Endothelial cell (in vitro differentiated cells): ENCODE results near the gene SEMA4D. TPM values are rescaled to one million over a fixed set of nuclear protein-coding genes. Genes with fewer than 3 reads are reported as not detected.

Experiments used
- DNase-seq: peaks from one replicate; pipeline ENCODE4 v3.0.0; 2021; ENCODE audit warnings: low spot score
- H3K27ac Mint-ChIP-seq: one replicate; pipeline ENCODE4 v1.8.0; 2021; ENCODE audit warnings: mixed read lengths, inconsistent platforms; ENCODE audit not compliant: unreplicated experiment
- H3K27me3 Mint-ChIP-seq: one replicate; pipeline ENCODE4 v1.8.0; 2021; ENCODE audit warnings: mild to moderate bottlenecking, moderate library complexity, mixed read lengths, inconsistent platforms; ENCODE audit not compliant: unreplicated experiment
- H3K36me3 Mint-ChIP-seq: one replicate; pipeline ENCODE4 v1.8.0; 2021; ENCODE audit warnings: mild to moderate bottlenecking, low read depth, mixed read lengths, inconsistent platforms; ENCODE audit not compliant: unreplicated experiment
- H3K4me1 Mint-ChIP-seq: one replicate; pipeline ENCODE4 v1.8.0; 2021; ENCODE audit warnings: mild to moderate bottlenecking, mixed read lengths, inconsistent platforms; ENCODE audit not compliant: unreplicated experiment
- H3K4me3 Mint-ChIP-seq: one replicate; pipeline ENCODE4 v1.8.0; 2021; ENCODE audit warnings: mild to moderate bottlenecking, mixed read lengths, inconsistent platforms; ENCODE audit not compliant: unreplicated experiment
- H3K9me3 Mint-ChIP-seq: one replicate; pipeline ENCODE4 v1.8.0; 2021; ENCODE audit warnings: mixed read lengths, inconsistent platforms; ENCODE audit not compliant: unreplicated experiment
- total RNA-seq: library from RNA; stranded (reverse); fragmentation: NEBNext Ultra II Directional; extraction: Animal tissue kit (Norgen Biotek cat#: 25700); gene quantifications from one replicate; pipeline ENCODE4 v1.2.1, GENCODE V29; 2021; ENCODE audit not compliant: unreplicated experiment
- TF ChIP-seq, protein P1 (sequence below): fragments of 200-600 bp; sonication (generic); IDR thresholded peaks from one replicate; pipeline ENCODE4 v1.5.0; 2021; ENCODE audit warnings: antibody characterized with exemption; ENCODE audit not compliant: unreplicated experiment

Gene SEMA4D
- total RNA-seq, 1 donor from 2014 or later: 14.8 TPM

DNA sequence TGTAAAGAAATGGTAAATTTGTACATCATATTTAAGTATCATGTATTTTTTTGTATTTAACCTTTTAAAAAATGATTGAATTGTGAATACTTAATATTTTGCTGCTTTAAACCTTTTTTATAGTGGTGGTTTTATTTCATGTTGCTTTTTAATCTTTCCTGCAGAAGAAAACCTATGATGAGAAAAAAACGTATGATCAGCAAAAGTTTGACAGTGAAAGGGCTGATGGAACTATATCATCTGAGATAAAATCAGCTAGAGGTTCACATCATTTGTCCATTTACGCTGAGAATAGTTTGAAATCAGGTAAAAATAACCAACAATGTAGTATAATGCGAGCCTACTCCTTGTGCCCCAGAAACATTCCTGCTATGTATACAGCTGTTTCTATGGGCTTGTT is 172.2 kb downstream of the SEMA4D start:
- Mint-ChIP-seq H3K4me1 (peaks cover 6% of the 10 kb centered on the region), H3K27me3 (no peaks in the 10 kb centered on the region), H3K9me3 (no peaks in the 10 kb centered on the region), H3K36me3 (peaks cover 6% of the 10 kb centered on the region), H3K4me3 (no peak overlapping the region), H3K27ac (no peak overlapping the region)
- DNase-seq: no peak
- TF ChIP-seq, protein P1, sequence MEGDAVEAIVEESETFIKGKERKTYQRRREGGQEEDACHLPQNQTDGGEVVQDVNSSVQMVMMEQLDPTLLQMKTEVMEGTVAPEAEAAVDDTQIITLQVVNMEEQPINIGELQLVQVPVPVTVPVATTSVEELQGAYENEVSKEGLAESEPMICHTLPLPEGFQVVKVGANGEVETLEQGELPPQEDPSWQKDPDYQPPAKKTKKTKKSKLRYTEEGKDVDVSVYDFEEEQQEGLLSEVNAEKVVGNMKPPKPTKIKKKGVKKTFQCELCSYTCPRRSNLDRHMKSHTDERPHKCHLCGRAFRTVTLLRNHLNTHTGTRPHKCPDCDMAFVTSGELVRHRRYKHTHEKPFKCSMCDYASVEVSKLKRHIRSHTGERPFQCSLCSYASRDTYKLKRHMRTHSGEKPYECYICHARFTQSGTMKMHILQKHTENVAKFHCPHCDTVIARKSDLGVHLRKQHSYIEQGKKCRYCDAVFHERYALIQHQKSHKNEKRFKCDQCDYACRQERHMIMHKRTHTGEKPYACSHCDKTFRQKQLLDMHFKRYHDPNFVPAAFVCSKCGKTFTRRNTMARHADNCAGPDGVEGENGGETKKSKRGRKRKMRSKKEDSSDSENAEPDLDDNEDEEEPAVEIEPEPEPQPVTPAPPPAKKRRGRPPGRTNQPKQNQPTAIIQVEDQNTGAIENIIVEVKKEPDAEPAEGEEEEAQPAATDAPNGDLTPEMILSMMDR: no peak

DNA sequence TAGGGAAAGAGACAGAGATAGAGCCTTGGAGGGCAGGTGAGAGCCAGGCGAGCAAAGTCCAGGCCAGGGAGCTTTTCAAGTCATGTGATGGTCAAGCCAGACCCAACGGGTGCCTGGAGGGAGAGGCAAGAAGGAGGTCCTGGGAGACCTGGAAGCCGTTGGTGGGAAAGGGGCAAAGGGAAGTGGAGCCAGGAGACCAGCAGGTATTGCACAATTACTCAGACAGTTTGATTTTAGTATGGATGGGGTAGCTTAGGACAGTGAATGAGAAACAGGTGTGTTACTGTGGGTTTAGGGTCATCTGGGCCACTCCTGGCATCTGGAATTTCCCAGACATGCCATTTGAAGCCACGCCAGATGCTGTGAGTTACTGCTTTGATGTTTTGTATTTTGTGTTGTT is 174.5 kb downstream of the SEMA4D start:
- Mint-ChIP-seq H3K27ac (no peak overlapping the region), H3K4me3 (no peak overlapping the region), H3K4me1 (peaks cover 12% of the 10 kb centered on the region), H3K36me3 (peaks cover 5% of the 10 kb centered on the region), H3K27me3 (peaks cover 2% of the 10 kb centered on the region), H3K9me3 (no peaks in the 10 kb centered on the region)
- DNase-seq: no peak
- TF ChIP-seq, protein P1: no peak

DNA sequence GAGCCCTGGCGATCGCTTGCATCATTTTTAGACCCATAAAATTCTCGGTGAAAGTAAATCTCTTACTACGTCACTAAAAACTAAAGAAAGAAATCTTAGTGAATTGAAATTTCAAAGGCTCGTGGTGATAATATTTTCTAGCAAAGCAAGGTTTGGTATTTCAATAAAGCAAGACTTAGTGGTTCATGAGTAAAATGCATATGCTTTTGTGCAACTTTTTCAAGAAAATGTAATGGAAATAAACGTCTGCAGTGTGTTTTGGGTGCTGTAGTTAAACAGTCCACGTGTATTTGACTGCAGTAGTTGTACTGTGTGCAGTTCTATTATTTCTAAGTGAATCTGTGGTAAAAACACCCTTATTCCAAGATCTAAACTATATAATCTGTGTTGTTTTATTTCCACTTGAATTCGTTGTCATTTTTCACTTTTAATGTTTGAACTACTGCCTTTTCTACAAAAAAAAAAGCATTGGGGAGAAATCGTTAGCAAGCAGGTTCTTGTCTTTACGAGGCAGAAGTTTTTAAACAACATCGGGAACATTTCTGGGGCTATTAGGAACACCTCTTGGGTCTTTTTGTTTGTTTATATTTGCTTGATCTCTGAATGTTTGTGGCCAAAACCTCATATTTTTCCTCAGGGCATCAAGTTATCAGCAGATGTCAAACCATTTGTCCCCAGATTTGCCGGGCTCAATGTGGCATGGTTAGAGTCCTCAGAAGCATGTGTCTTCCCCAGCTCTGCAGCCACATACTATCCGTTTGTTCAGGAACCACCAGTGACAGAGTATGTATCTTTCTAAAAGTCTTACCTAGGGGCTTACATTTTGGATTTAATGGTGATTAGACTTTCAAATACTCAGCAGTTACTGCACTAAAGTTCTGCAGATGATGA is 178.7 kb downstream of the SEMA4D start:
- H3K27ac Mint-ChIP-seq: peak overlapping the region; percentile 93
- peaks cover 14% of the 10 kb centered on the region for H3K36me3 Mint-ChIP-seq
- no peak for DNase-seq
- TF ChIP-seq, protein P1: no peak
- peak overlapping the region; percentile 87 for H3K4me3 Mint-ChIP-seq
- H3K27me3 Mint-ChIP-seq: peaks cover 4% of the 10 kb centered on the region
- H3K4me1 Mint-ChIP-seq: peaks cover 19% of the 10 kb centered on the region
- no peaks in the 10 kb centered on the region for H3K9me3 Mint-ChIP-seq

DNA sequence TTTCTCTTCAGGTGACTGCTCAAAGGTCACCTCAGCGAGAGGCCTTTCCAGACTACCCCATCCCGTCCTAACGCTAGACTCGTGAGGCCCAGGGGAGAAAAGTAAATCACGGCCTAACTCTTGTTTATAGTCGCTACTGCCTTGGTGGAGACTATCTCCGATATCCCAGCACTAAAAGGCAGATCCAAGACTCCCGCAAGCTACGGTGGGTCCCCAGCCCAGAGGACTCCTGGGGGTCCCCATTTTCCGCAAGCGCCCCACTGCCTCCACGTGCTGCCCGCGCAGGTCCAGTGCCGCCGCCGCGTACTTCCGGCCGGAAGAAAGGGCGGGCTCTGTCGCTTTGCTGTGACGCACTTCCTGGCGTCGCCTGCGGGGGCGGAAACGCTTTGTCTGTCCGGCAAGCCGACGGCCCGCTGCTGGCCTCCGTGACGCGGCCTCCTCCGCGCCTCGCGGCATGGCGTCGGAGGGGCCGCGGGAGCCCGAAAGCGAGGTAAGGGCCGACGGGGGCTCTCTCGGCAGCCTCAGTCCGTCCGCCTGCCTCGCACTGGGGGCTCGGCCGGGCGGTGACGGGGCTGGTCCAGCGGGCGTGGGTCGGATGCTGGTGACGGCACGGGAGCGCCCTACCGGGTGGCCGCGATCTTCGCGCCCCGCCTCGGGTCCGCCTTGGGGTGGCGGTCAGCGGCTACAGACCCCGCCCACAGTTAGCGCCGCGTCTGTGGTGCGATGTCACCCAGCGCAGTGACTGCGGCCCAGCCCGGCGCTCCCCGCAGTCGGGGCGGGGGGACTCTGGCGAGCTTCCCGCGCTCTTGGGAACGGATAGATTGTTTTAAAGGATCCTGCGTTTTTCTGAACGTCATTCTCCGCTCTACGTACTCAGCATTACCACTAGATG is 179.5 kb downstream of the SEMA4D start, which contains the start of gene SECISBP2:
Gene SECISBP2, plus strand, starts transcription at position 378 of the 892 bp plus-strand sequence. Its CDS starts 77 bp downstream, at position 455.
- peak within 1 kb of the TSS; percentile 87 for H3K4me3 Mint-ChIP-seq
- H3K4me1 Mint-ChIP-seq: peaks cover 25% of the 10 kb centered on the region

More for the DNA sequence above, 179.5 kb downstream of the SEMA4D start, which contains the start of gene SECISBP2:
- peaks cover 14% of the 10 kb centered on the region for H3K36me3 Mint-ChIP-seq
- TF ChIP-seq, protein P1: peak; percentile 72
- H3K9me3 Mint-ChIP-seq: no peaks in the 10 kb centered on the region
- H3K27me3 Mint-ChIP-seq: peaks cover 4% of the 10 kb centered on the region
- peak within 1 kb of the TSS; percentile 93 for H3K27ac Mint-ChIP-seq
- DNase-seq: peak; percentile 96
